Naive B cell (primary cell): Measurements from ENCODE around the gene OR52E1. TPM values are rescaled to one million over a fixed set of nuclear protein-coding genes. Genes with fewer than 3 reads are reported as not detected.

ENCODE experiments used
- polyA plus RNA-seq, 6 donors: library from polyadenylated mRNA; unstranded; fragments of 300-500 nt; fragmentation: Illumina TruSeq; gene quantifications; one replicate each; pipeline ENCODE4 v1.2.3, GENCODE V29; 2021; ENCODE audit warnings: low read depth in 6 of 6

The OR52E1 gene
- polyA plus RNA-seq, 6 donors from 2014 or later = not detected

Other genes starting within 250 kb of the OR52E1 start
- not detected for gene OR51F2, start 248.3 kb upstream of the OR52E1 start, polyA plus RNA-seq
- gene OR51S1, start 220.4 kb upstream of the OR52E1 start, polyA plus RNA-seq = not detected
- not detected for gene OR51T1, start 187.7 kb upstream of the OR52E1 start, polyA plus RNA-seq
- gene OR51A7, start 165.8 kb upstream of the OR52E1 start, polyA plus RNA-seq = not detected
- not detected for gene OR51G2, start 150.2 kb upstream of the OR52E1 start, polyA plus RNA-seq
- not detected for gene OR51G1, start 145.2 kb upstream of the OR52E1 start, polyA plus RNA-seq
- not detected for gene OR51A4, start 122.0 kb upstream of the OR52E1 start, polyA plus RNA-seq
- not detected for gene OR51A2, start 113.9 kb upstream of the OR52E1 start, polyA plus RNA-seq
- gene OR51L1, start 74.7 kb upstream of the OR52E1 start, polyA plus RNA-seq = not detected
- gene OR52J3, start 23.0 kb upstream of the OR52E1 start, polyA plus RNA-seq = not detected
- gene OR52E2, start 9.9 kb upstream of the OR52E1 start, polyA plus RNA-seq = not detected
- gene OR52A5, start 68.8 kb downstream of the OR52E1 start, polyA plus RNA-seq = not detected
- gene OR52A1, start 85.2 kb downstream of the OR52E1 start, polyA plus RNA-seq = not detected
- not detected for gene OR51V1, start 131.1 kb downstream of the OR52E1 start, polyA plus RNA-seq
- 1,000 to 10,000 TPM in 3 of 6 donors, 100 to 1,000 TPM in 3; 325 to 1,251 (median 765) TPM for gene HBB, start 157.5 kb downstream of the OR52E1 start, polyA plus RNA-seq
- gene HBD, start 164.9 kb downstream of the OR52E1 start, polyA plus RNA-seq = 1 to 10 TPM in 1 of 6 donors, not detected in 5; 1.8 TPM
- gene HBG1, start 180.3 kb downstream of the OR52E1 start, polyA plus RNA-seq = under 1 TPM in 1 of 6 donors, not detected in 5; 0.53 TPM
- 1 to 10 TPM in 1 of 6 donors, under 1 TPM in 1, not detected in 4; 0.75 to 2.9 TPM for gene HBG2, start 185.2 kb downstream of the OR52E1 start, polyA plus RNA-seq
- not detected for gene HBE1, start 200.4 kb downstream of the OR52E1 start, polyA plus RNA-seq
- not detected for gene OR51B4, start 232.4 kb downstream of the OR52E1 start, polyA plus RNA-seq